Choroid plexus epithelial cell (primary cell): Measurements from ENCODE around the gene DACT3.
"Not testable (repeated sequence)": the region's sequence is repeated elsewhere in the genome, so short reads cannot be mapped to it uniquely, and the experiment has no call there.

Experiments
- DNase-seq: peaks from one replicate; pipeline ENCODE4 v3.0.0-alpha.2; 2010; ENCODE audit warnings: low read depth
- H3K4me3 ChIP-seq: 2 replicates; pipeline ENCODE4 v1.5.1; 2011; ENCODE audit warnings: low read depth, mild to moderate bottlenecking, control low read depth, low read length, moderate library complexity
- TF ChIP-seq, protein P1 (sequence below): conservative IDR thresholded peaks from 2 replicates; pipeline ENCODE4 v1.5.1; 2011; ENCODE audit warnings: low read depth, mild to moderate bottlenecking, control low read depth, inconsistent platforms, low read length, moderate library complexity

DACT3 gene

DNA sequence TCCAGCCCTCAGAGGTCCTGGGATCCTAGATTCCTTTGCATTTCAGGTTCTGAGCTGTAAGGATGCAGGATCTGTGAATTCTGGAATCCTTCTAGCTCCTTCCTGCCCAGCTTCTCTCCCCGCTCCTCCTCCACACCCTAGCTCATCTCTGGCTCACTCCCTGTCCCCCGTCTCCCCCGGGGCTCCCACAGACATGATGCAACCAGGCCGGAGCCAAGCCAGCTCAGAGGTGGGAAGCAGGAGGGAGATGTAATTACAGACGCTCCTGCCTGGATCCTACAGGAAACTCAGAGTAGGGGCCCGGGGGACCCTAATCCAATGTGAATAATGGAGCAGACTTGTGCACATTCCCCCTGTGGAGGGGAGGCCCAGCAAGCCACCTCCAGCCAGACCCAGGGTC, 29.5 kb downstream of the DACT3 start:
- H3K4me3 ChIP-seq = no peak overlapping the region
- peak; percentile 46 for DNase-seq
- TF ChIP-seq, protein P1, sequence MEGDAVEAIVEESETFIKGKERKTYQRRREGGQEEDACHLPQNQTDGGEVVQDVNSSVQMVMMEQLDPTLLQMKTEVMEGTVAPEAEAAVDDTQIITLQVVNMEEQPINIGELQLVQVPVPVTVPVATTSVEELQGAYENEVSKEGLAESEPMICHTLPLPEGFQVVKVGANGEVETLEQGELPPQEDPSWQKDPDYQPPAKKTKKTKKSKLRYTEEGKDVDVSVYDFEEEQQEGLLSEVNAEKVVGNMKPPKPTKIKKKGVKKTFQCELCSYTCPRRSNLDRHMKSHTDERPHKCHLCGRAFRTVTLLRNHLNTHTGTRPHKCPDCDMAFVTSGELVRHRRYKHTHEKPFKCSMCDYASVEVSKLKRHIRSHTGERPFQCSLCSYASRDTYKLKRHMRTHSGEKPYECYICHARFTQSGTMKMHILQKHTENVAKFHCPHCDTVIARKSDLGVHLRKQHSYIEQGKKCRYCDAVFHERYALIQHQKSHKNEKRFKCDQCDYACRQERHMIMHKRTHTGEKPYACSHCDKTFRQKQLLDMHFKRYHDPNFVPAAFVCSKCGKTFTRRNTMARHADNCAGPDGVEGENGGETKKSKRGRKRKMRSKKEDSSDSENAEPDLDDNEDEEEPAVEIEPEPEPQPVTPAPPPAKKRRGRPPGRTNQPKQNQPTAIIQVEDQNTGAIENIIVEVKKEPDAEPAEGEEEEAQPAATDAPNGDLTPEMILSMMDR = no peak

DNA sequence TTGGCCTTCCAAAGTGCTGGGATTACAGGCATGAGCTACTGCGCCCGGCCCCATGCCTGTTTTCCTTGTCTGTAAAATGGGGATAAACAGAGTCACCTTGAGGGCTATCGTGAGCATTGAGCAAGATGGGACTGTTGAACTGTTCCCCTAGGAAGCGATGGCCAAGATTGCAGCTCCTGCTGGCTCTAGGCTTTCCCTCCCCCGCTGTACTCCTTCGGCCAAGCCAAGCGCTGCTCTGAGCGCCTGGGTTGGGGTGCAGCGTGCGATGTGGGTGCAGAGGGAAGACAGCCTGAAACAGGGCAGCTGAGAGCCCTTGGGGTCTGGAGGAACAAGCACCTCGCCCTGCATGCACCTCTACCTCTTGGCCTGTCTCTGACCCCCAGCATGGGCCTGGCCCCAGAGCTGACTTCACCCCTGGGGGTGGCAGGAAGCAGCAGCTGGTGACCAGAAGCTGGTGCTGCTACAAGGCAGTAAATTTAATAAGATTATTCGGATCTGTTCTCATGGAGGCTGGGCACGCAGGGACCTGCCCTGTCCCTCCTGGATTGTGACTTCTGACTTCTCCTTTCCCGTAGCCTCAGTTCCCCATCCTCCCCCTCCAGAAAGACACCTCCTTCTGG, 30.3 kb downstream of the DACT3 start:
- TF ChIP-seq, protein P1 = no peak
- H3K4me3 ChIP-seq = no peak overlapping the region
- DNase-seq = no peak

DNA sequence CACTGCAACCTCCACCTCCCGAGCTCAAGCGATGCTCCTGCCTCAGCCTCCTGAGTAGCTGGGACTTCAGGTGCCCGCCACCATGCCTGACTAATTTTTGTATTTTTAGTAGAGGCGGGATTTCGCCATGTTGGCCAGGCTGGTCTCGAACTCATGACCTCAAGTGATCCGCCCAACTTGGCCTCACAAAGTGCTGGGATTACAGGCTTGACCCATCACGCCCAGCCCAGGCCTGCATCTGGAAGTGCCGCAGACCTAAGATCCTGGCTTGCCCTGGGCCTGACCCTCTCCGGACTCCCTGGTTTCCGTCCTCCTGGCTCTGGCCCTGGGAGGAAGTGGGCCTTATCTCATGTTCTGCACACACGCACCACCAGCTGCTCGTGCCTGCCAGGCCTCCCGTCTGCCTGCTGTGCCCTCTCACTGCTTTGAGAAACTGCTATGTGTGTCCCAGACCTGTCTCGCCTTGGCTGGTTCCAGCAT, 31.4 kb downstream of the DACT3 start:
- TF ChIP-seq, protein P1 = no peak

DNA sequence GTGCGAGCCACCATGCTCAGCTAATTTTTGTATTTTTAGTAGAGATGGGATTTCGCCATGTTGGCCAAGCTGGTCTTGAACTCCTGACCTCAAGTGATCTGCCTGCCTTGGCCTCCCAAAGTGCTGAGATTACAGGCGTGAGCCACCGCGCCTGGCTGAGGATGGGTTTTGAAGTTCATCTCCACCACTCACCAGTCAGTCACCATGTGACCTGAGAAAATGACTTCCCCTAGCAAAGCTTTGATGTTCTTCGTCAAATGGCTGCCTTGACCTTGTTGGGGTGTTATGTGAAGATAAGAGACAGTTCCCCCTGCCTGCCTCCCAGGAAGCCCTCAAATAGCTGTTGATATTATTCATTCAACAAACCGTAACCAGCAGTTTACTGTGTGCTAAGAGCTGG, 32.0 kb downstream of the DACT3 start:
- DNase-seq = not testable (repeated sequence)

More for the DNA sequence above, 31.4 kb downstream of the DACT3 start:
- no peak overlapping the region for H3K4me3 ChIP-seq
- no peak for DNase-seq

DNA sequence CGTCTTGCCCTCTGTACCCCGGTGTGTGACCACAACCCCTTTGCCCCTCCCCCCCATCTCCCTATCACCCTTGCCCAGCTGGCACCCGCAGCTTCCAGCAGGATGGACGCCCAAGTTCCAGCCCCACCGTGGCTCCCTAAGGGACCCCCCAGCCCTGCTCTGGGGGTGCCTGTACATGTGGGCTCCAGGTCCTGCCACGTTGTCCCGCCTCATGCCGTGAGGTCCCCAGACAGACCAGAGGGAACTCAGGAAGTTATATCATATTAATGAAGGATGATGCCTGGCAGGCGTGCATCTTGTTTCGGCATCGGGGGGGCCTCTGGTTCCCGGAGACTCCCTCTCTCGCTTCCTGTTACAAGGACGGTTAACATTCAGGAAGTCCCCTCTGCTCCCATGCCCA, 34.5 kb downstream of the DACT3 start:
- TF ChIP-seq, protein P1 = no peak
- DNase-seq = no peak
- H3K4me3 ChIP-seq = no peak overlapping the region

More for the DNA sequence above, 32.0 kb downstream of the DACT3 start:
- H3K4me3 ChIP-seq = not testable (repeated sequence)

DNA sequence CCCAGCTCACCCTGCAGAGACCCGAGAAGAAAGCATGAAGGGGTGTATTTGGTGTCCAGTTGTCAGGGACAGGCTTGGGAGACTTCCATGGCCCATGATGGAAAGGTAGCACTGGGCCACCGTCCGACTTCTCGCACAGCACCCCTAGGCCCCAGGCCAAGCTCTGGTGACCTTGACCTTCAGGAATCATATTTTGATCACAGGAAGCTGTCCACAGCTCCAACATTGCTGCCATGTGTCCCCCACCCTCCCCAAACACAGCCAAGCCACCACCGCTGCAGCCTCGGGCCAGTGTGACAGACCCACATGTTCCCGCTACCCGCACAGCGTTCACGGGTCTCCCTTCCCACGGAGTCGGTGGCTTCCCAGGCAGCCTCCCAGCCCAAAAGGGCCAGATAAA, 35.3 kb downstream of the DACT3 start:
- no peak for DNase-seq
- TF ChIP-seq, protein P1 = no peak
- H3K4me3 ChIP-seq = no peak overlapping the region

DNA sequence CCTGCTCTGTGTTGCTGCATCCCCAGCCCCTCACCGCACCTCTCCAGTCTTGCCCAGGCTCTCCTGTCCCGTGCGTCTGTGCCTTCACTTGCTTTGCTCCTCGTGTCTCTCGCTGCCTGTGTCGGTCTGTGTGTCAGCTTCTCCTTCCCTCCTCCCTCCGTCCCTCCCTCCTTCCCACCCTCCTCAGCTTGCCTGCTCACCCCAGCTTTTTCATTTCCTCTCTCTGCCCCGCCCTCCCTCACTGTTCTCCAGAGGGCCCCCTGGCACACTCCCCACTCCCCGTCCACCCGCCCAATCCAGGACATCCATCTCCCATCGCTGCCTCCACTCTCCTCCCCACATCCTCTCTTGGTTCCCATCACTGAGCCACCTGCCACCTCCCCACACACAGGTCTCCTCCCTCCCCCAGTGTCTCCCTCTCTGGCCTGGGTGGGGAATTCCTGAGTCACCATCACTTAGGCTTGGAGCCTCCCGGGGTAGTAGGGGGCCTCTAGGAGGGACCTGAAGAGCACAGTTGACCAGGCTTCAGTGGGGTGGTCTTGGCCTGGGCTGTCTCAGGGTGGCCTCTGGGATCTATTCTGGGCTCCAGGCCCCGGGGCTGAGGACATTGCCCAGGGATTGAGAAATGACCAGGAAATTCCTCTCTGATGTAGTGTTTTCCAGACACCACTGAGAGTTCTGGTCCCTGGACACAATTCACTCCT, 35.9 kb downstream of the DACT3 start, which contains the start of gene PTGIR:
Gene PTGIR (minus strand): TSS at position 132 of the 704 bp plus-strand sequence. CDS start 864 bp downstream, outside the sequence.
- no peak within 1 kb of the TSS for H3K4me3 ChIP-seq
- peak; percentile 47 for DNase-seq
- TF ChIP-seq, protein P1 = peak; percentile 24
